Measurements from ENCODE around the gene SCN1B.

- TF ChIP-seq CTCF (IDR thresholded peaks at IDR 0.05) (no peak), POLR2A (IDR thresholded peaks at IDR 0.05) (no peak)
These were observed 35.3 kb downstream of the SCN1B start for GRCh38 chr19:35065574-35065973.
